ENCODE measurements around the gene TPBGL.

- TF ChIP-seq CTCF (conservative IDR thresholded peaks at IDR 0.05; ENCODE audit: low read depth, low read length) (no peak), EZH2 (IDR thresholded peaks at IDR 0.05; ENCODE audit: borderline replicate concordance, low read depth, low read length, poor library complexity, severe bottlenecking) (no peak)
These were observed 24.4 kb downstream of the TPBGL start for GRCh38 chr11:75264971-75265370.
